ENCODE data around the gene B3GALT4. TPM values are rescaled to one million over a fixed set of nuclear protein-coding genes. Genes with fewer than 3 reads are reported as not detected.

The B3GALT4 gene, protein sequence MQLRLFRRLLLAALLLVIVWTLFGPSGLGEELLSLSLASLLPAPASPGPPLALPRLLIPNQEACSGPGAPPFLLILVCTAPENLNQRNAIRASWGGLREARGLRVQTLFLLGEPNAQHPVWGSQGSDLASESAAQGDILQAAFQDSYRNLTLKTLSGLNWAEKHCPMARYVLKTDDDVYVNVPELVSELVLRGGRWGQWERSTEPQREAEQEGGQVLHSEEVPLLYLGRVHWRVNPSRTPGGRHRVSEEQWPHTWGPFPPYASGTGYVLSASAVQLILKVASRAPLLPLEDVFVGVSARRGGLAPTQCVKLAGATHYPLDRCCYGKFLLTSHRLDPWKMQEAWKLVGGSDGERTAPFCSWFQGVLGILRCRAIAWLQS
- polyA plus RNA-seq (2013, experiment 1 of 2): 3.1 TPM
- 2.9 TPM for polyA plus RNA-seq (2013, experiment 2 of 2)

DNA sequence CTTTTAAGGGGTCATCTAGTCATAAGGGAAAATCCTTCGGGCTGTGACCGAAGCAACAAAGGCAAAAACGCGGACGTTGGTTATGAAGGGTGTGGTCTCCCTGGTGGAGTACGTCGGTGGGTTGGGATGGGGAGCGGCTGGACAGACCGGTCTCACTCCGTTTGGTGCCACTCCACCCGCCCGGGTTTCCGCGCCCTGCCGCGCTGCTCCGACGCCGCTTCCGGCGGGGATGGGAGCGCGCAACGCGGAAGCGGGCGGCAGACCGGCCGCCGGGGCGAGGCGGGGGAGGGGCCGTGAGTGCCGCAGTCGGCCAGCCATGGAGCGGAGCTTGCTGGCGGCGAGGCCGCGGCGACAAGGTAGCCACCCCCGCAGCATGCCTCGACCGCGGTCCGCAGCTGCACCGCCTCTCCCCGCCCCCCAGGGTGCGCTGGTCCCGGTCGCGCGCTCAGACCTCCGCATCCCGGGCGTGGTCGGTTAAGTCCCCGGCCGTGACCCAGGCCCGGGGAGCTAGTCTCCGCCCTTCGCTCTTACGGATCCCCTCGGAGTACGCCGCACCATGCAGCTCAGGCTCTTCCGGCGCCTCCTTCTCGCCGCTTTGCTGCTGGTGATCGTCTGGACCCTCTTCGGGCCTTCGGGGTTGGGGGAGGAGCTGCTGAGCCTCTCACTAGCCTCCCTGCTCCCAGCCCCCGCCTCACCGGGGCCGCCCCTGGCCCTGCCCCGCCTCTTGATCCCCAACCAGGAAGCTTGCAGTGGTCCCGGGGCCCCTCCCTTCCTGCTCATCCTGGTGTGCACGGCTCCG, at the start of gene B3GALT4:
B3GALT4 (plus strand) TSS at position 260 of the 799 bp plus-strand sequence; CDS start at position 557, 297 bp downstream.
- peaks cover 25% of the 10 kb centered on the region for H3K4me1 ChIP-seq (ENCODE audit: control insufficient read depth, insufficient read depth, low read length, poor library complexity, severe bottlenecking)
- H3K36me3 ChIP-seq (ENCODE audit: control insufficient read depth, insufficient read depth, low read length): peaks cover 82% of the 10 kb centered on the region
- WGBS, 2 experiments (ENCODE audit: insufficient coverage in 2 of 2): 1 to 2% methylated on average over 52 to 76 of the region's 80 CpGs

DNA sequence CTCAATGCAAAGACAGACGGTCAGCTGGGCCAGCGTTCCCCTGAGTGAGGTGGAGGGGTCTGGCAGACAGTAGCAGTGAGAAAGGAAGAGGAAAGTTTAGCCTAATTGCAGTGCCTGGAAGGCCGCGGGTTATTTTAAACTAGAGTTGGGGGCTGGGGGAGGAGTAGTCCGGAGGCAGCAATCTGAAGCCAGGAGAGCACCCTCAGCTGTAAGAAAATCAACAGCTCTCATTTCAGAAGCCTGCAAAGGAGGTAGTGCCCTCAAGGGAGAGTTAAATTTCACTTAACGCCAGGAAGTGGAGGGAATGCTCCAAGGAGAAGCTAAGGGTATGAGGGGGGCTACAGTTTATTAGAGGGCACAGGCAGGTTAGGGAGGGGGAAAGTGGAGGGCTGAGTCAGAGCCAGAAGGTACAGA, 41.7 kb upstream of the B3GALT4 start:
- 17 to 26% methylated on average over 6 of the region's 6 CpGs for WGBS, 2 experiments (ENCODE audit: insufficient coverage in 2 of 2)
- Histone ChIP-seq H3K4me3 (ENCODE audit: extremely low read depth, insufficient read depth, low read length, poor library complexity, severe bottlenecking) (no peak overlapping the region), H3K36me3 (ENCODE audit: control insufficient read depth, insufficient read depth, low read length) (no peaks in the 10 kb centered on the region), H3K9me3 (ENCODE audit: control insufficient read depth, low read length) (no peaks in the 10 kb centered on the region), H3K4me1 (ENCODE audit: control insufficient read depth, insufficient read depth, low read length, poor library complexity, severe bottlenecking) (peaks cover 8% of the 10 kb centered on the region), H3K27ac (ENCODE audit: low read depth, low read length, severe bottlenecking) (peak overlapping the region; percentile 29)

More for the DNA sequence above, at the start of gene B3GALT4:
- Histone ChIP-seq H3K9me3 (ENCODE audit: control insufficient read depth, low read length) (no peaks in the 10 kb centered on the region), H3K27ac (ENCODE audit: low read depth, low read length, severe bottlenecking) (peak within 1 kb of the TSS; percentile 79), H3K4me3 (ENCODE audit: extremely low read depth, insufficient read depth, low read length, poor library complexity, severe bottlenecking) (peak within 1 kb of the TSS; percentile 49)

DNA sequence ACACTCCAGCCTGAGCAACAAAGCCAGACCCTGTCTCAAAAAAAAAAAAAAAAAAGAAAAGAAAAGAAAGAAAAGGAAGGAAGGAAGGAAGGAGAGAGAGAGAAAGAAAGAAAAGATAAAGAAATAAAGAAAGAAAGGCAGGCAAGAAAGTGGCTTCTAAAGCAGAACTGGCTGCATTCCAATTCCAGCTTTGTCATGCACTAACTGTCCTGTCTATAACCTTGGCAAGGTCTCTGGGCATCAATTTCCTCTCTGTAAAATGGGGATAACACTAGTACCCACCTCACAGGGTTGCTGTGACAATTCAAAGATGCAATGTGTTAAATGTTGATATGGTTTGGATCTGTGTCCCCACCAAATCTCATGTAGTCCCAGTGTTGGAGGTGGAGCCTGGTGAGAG, 40.6 kb upstream of the B3GALT4 start:
- Histone ChIP-seq H3K4me1 (ENCODE audit: control insufficient read depth, insufficient read depth, low read length, poor library complexity, severe bottlenecking) (peaks cover 8% of the 10 kb centered on the region), H3K36me3 (ENCODE audit: control insufficient read depth, insufficient read depth, low read length) (no peaks in the 10 kb centered on the region)

DNA sequence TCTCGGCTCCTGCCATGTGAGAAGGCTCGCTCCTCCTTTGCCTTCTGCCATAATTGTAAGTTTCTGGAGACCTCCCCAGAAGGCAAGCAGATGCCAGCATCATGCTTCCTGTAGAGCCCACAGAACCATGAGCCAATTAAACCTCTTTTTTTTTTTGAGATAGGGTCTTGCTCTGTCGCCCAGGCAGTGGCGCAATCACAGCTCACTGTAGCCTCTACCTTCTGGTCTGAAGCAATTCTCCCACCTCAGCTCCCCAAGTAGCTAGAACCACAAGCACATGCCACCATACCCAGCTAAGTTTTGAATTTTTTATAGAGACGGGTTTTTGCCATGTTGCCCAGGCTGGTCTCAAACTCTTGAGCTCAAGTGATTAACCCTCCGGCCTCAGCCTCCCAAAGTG, 40.1 kb upstream of the B3GALT4 start:
- 89 to 92% methylated on average over 6 of the region's 6 CpGs for WGBS, 2 experiments (ENCODE audit: insufficient coverage in 2 of 2)
- Histone ChIP-seq H3K4me3 (ENCODE audit: extremely low read depth, insufficient read depth, low read length, poor library complexity, severe bottlenecking) (no peak overlapping the region), H3K36me3 (ENCODE audit: control insufficient read depth, insufficient read depth, low read length) (no peaks in the 10 kb centered on the region), H3K4me1 (ENCODE audit: control insufficient read depth, insufficient read depth, low read length, poor library complexity, severe bottlenecking) (peaks cover 8% of the 10 kb centered on the region), H3K27ac (ENCODE audit: low read depth, low read length, severe bottlenecking) (no peak overlapping the region), H3K9me3 (ENCODE audit: control insufficient read depth, low read length) (no peaks in the 10 kb centered on the region)

More for the DNA sequence above, 40.6 kb upstream of the B3GALT4 start:
- no peaks in the 10 kb centered on the region for H3K9me3 ChIP-seq (ENCODE audit: control insufficient read depth, low read length)
- no peak overlapping the region for H3K27ac ChIP-seq (ENCODE audit: low read depth, low read length, severe bottlenecking)
- H3K4me3 ChIP-seq (ENCODE audit: extremely low read depth, insufficient read depth, low read length, poor library complexity, severe bottlenecking): no peak overlapping the region

DNA sequence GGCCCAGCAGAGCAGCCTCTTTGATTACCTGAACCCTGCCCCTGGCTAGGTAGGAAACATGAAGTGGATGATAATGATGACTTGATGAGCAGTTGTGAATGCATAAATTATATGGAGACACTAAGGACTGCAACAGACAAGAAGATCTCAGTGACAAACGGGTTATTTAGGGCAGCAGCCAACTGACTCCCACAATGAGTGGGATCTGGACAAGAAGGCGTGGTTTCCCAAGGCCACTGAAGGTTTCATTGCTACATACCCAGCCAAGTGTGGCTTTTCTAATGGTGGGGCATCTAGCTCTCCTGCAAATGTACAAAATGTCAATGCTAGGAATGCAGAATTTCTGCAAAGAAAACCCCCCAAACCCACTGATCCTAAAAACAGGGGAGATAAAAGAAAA, 39.2 kb upstream of the B3GALT4 start:
- Histone ChIP-seq H3K4me1 (ENCODE audit: control insufficient read depth, insufficient read depth, low read length, poor library complexity, severe bottlenecking) (peaks cover 8% of the 10 kb centered on the region), H3K27ac (ENCODE audit: low read depth, low read length, severe bottlenecking) (no peak overlapping the region), H3K36me3 (ENCODE audit: control insufficient read depth, insufficient read depth, low read length) (no peaks in the 10 kb centered on the region), H3K9me3 (ENCODE audit: control insufficient read depth, low read length) (no peaks in the 10 kb centered on the region), H3K4me3 (ENCODE audit: extremely low read depth, insufficient read depth, low read length, poor library complexity, severe bottlenecking) (no peak overlapping the region)
- WGBS, 2 experiments (ENCODE audit: insufficient coverage in 2 of 2): 100% methylated on average over 2 of the region's 2 CpGs

DNA sequence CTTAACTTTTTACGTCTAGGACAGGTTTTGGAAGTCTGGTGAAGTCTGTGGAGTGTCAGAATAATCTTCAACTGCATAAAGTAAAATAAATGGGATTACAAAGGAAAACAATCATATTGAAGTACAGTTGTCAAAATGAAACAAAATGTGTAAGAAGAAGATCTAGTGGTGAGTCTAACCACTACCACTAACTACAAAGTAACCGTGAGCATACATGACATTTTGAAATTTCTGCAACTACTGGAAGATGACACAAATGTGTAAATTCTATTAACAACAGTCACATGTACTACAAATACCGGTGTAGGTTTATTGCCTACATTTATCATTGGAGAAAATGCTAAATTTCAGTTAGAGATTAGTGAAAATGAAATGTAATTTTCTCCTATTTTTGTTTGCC, 35.0 kb upstream of the B3GALT4 start:
- H3K27ac ChIP-seq (ENCODE audit: low read depth, low read length, severe bottlenecking): no peak overlapping the region
- no peaks in the 10 kb centered on the region for H3K9me3 ChIP-seq (ENCODE audit: control insufficient read depth, low read length)
- no CpG with 5 or more reads among the region's 3 CpGs for WGBS, 2 experiments (ENCODE audit: insufficient coverage in 2 of 2)
- H3K4me1 ChIP-seq (ENCODE audit: control insufficient read depth, insufficient read depth, low read length, poor library complexity, severe bottlenecking): no peaks in the 10 kb centered on the region
- H3K36me3 ChIP-seq (ENCODE audit: control insufficient read depth, insufficient read depth, low read length): no peaks in the 10 kb centered on the region
- no peak overlapping the region for H3K4me3 ChIP-seq (ENCODE audit: extremely low read depth, insufficient read depth, low read length, poor library complexity, severe bottlenecking)

DNA sequence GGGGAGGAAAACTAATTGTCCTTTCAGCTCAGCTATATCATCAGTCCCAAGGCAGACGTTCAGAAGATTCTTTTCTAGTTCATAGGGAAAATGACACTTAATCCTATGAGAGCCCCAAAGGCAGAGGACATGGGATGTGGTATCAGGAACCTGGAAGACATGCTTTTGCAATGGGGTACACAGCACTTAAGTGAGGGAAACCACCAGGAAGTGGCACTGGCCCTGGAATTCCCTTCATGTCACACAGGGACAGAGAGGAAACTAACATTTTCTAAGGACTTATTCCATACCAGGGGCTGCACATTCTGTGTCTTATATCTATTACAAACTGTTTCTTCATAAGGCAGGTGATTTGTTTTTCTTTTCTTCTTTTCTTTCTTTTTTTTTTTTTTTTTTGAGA, 33.4 kb upstream of the B3GALT4 start:
- 67% methylated on average over 1 of the region's 1 CpG; no CpG with 5 or more reads in 1 of the 2 experiments for WGBS, 2 experiments (ENCODE audit: insufficient coverage in 2 of 2)
- no peaks in the 10 kb centered on the region for H3K9me3 ChIP-seq (ENCODE audit: control insufficient read depth, low read length)
- no peaks in the 10 kb centered on the region for H3K36me3 ChIP-seq (ENCODE audit: control insufficient read depth, insufficient read depth, low read length)
- no peak overlapping the region for H3K4me3 ChIP-seq (ENCODE audit: extremely low read depth, insufficient read depth, low read length, poor library complexity, severe bottlenecking)
- no peak overlapping the region for H3K27ac ChIP-seq (ENCODE audit: low read depth, low read length, severe bottlenecking)
- no peaks in the 10 kb centered on the region for H3K4me1 ChIP-seq (ENCODE audit: control insufficient read depth, insufficient read depth, low read length, poor library complexity, severe bottlenecking)

DNA sequence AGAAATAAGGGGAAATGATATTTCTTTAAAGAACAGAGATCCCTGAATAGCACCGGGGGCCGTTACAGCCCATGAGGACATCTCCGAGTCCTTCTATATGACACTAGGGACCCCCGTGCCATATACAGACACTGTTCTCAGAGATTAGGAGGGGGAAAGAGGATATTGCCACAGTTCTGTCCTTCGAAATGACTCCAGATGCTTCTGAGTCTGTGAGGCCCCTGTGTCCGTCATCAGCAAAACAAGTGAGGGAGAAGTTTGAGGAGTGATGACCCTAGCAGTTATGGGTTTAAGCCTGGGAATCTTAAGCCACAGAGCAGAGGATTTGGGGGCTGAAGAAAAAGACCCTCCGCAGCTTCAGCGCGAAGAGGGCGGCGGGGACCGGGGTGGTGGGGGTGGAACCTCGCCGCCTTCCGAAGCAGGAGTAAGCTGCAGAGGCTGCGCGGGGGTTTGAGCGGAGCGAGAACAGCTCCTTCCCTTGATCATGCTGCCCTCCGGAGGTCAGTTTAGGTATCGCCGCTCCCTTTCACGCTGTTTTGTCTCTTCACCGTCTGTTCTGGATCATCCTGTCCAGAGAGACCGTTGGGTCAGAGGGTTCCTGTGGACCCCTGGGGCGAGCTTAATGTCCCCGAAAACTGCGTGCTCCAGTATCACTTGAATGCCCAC, 28.8 kb upstream of the B3GALT4 start:
- Histone ChIP-seq H3K36me3 (ENCODE audit: control insufficient read depth, insufficient read depth, low read length) (peaks cover 13% of the 10 kb centered on the region), H3K9me3 (ENCODE audit: control insufficient read depth, low read length) (no peaks in the 10 kb centered on the region), H3K4me3 (ENCODE audit: extremely low read depth, insufficient read depth, low read length, poor library complexity, severe bottlenecking) (peak overlapping the region; percentile 48), H3K27ac (ENCODE audit: low read depth, low read length, severe bottlenecking) (peak overlapping the region; percentile 57), H3K4me1 (ENCODE audit: control insufficient read depth, insufficient read depth, low read length, poor library complexity, severe bottlenecking) (peaks cover 10% of the 10 kb centered on the region)
- 9 to 12% methylated on average over 20 to 28 of the region's 28 CpGs for WGBS, 2 experiments (ENCODE audit: insufficient coverage in 2 of 2)

DNA sequence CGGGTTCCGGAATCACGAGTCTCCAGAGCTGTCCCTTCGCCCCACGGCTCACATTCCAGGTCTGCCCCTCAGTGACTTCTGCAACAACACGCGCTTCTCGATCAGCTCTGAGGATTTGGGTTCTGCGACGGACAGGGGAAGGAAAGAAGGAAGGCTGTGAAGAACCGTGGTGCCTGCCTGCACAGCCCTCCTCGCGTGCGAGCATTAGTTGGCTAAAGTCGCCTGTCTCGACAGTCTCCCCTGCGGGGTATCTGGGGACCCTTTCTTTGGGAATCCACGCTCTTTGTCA, 28.3 kb upstream of the B3GALT4 start:
- WGBS, 2 experiments (ENCODE audit: insufficient coverage in 2 of 2): 7 to 16% methylated on average over 13 to 17 of the region's 18 CpGs

DNA sequence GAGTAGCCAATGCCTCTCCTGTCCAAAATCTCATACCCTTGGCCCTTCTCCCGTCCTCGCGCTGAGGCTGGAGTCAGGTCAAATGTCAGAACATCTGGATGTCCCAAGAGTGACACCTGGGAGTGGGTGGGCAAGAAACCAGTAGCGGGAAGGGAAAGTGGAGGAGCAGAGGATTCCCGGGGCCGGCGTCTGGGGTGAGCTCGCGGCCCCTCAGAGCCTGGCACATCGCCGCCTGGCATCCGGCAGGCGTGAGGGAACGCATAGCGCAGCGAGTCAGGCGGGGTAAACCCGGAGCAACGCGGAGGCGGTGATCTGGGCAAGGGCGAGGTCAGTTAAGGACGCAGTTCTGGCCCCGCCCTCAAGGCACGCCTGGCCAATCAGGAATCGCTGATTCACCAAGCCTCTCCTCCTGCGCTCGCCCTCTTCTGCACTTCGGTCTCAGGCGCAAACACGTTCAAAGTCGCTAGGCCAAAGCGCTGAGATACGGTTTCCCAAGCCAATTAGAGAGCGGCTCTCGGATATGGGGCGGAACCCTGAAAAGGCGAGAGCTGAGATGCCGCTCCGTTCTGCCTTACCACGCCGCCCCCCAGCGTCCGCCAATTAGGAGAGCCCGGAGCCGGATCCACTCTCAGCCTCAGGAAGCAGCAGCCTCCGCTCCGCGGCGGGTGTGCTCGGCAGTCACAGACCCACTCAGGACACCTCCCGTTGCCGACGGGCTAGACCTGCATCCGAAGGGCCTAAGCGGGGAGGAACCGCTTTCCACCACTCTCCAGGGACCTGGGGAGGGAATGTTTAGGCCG, 27.8 kb upstream of the B3GALT4 start:
- WGBS, 2 experiments (ENCODE audit: insufficient coverage in 2 of 2): 1% methylated on average over 49 to 57 of the region's 58 CpGs

More for the DNA sequence above, 28.3 kb upstream of the B3GALT4 start:
- Histone ChIP-seq H3K4me1 (ENCODE audit: control insufficient read depth, insufficient read depth, low read length, poor library complexity, severe bottlenecking) (peaks cover 10% of the 10 kb centered on the region), H3K9me3 (ENCODE audit: control insufficient read depth, low read length) (no peaks in the 10 kb centered on the region), H3K27ac (ENCODE audit: low read depth, low read length, severe bottlenecking) (peak overlapping the region; percentile 57), H3K4me3 (ENCODE audit: extremely low read depth, insufficient read depth, low read length, poor library complexity, severe bottlenecking) (peak overlapping the region; percentile 48), H3K36me3 (ENCODE audit: control insufficient read depth, insufficient read depth, low read length) (peaks cover 13% of the 10 kb centered on the region)

More for the DNA sequence above, 27.8 kb upstream of the B3GALT4 start:
- Histone ChIP-seq H3K27ac (ENCODE audit: low read depth, low read length, severe bottlenecking) (peak overlapping the region; percentile 79), H3K4me1 (ENCODE audit: control insufficient read depth, insufficient read depth, low read length, poor library complexity, severe bottlenecking) (peaks cover 10% of the 10 kb centered on the region), H3K36me3 (ENCODE audit: control insufficient read depth, insufficient read depth, low read length) (peaks cover 13% of the 10 kb centered on the region), H3K9me3 (ENCODE audit: control insufficient read depth, low read length) (no peaks in the 10 kb centered on the region), H3K4me3 (ENCODE audit: extremely low read depth, insufficient read depth, low read length, poor library complexity, severe bottlenecking) (peak overlapping the region; percentile 48)

Measured in mesodermal cell (in vitro differentiated cells).